ENCODE data around the gene XDH.

XDH gene

GRCh38 chr2:31333046-31333445, 81.5 kb downstream of the XDH start:
- no peak for DNase-seq (ENCODE audit: low spot score)
- FAIRE-seq: no peak

GRCh38 chr2:31332521-31332920, 82.0 kb downstream of the XDH start:
- FAIRE-seq (no peak), DNase-seq (ENCODE audit: low spot score) (no peak)

GRCh38 chr2:31331156-31331555, 83.4 kb downstream of the XDH start:
- FAIRE-seq (no peak), DNase-seq (ENCODE audit: low spot score) (no peak)

- FAIRE-seq (no peak), DNase-seq (ENCODE audit: low spot score) (no peak)
Observed at GRCh38 chr2:31329081-31329625, 85.4 kb downstream of the XDH start.

GRCh38 chr2:31328026-31328425, 86.5 kb downstream of the XDH start:
- DNase-seq (ENCODE audit: low spot score): no peak

GRCh38 chr2:31327505-31327904, 87.0 kb downstream of the XDH start:
- no peak for DNase-seq (ENCODE audit: low spot score)
- FAIRE-seq: no peak

More at GRCh38 chr2:31328026-31328425, 86.5 kb downstream of the XDH start:
- FAIRE-seq: no peak

- FAIRE-seq (no peak), DNase-seq (ENCODE audit: low spot score) (peak; percentile 33)
Observed at GRCh38 chr2:31324016-31324633, 90.4 kb downstream of the XDH start.

- no peak for FAIRE-seq
- no peak for DNase-seq (ENCODE audit: low spot score)
Observed at GRCh38 chr2:31322371-31322770, 92.2 kb downstream of the XDH start.

- no peak for DNase-seq (ENCODE audit: low spot score)
Observed at GRCh38 chr2:31319406-31320175, 95.0 kb downstream of the XDH start.

GRCh38 chr2:31318361-31319336, 95.9 kb downstream of the XDH start:
- FAIRE-seq (no peak), DNase-seq (ENCODE audit: low spot score) (peak; percentile 69)

More at GRCh38 chr2:31319406-31320175, 95.0 kb downstream of the XDH start:
- no peak for FAIRE-seq

- DNase-seq (ENCODE audit: low spot score) (no peak), FAIRE-seq (no peak)
Observed at GRCh38 chr2:31317396-31317795, 97.1 kb downstream of the XDH start.

GRCh38 chr2:31314761-31315160, 99.8 kb downstream of the XDH start:
- no peak for DNase-seq (ENCODE audit: low spot score)
- no peak for FAIRE-seq

GRCh38 chr2:31312898-31313297, 101.6 kb downstream of the XDH start:
- DNase-seq (ENCODE audit: low spot score) (no peak), FAIRE-seq (peak; percentile 50)

- FAIRE-seq: no peak
- DNase-seq (ENCODE audit: low spot score): no peak
Observed at GRCh38 chr2:31304816-31305215, 109.7 kb downstream of the XDH start.

GRCh38 chr2:31302940-31303563, 111.5 kb downstream of the XDH start:
- DNase-seq (ENCODE audit: low spot score): no peak
- FAIRE-seq: no peak

- DNase-seq (ENCODE audit: low spot score) (no peak), FAIRE-seq (no peak)
Observed at GRCh38 chr2:31300309-31300708, 114.2 kb downstream of the XDH start.

GRCh38 chr2:31299547-31299946, 115.0 kb downstream of the XDH start:
- FAIRE-seq: no peak
- no peak for DNase-seq (ENCODE audit: low spot score)

GRCh38 chr2:31297751-31298150, 116.8 kb downstream of the XDH start:
- DNase-seq (ENCODE audit: low spot score): no peak
- FAIRE-seq: no peak

- DNase-seq (ENCODE audit: low spot score) (no peak), FAIRE-seq (no peak)
Observed at GRCh38 chr2:31296641-31297287, 117.8 kb downstream of the XDH start.

- DNase-seq (ENCODE audit: low spot score) (no peak), FAIRE-seq (no peak)
Observed at GRCh38 chr2:31294196-31294595, 120.3 kb downstream of the XDH start.

- FAIRE-seq (no peak), DNase-seq (ENCODE audit: low spot score) (no peak)
Observed at GRCh38 chr2:31287654-31288053, 126.9 kb downstream of the XDH start.

All from urothelium cell line (cell line).